SK-N-SH (cell line): ENCODE measurements around the gene MYLK. TPM values are rescaled to one million over a fixed set of nuclear protein-coding genes. Genes with fewer than 3 reads are reported as not detected.

ENCODE experiments used
- CTCF ChIA-PET: fragments of 300-600, 350-600 bp; formaldehyde crosslinking; extraction: SDS; loops from one replicate; lab custom pipeline; 2021; lab: Yijun Ruan, JAX
- POLR2A ChIA-PET: fragments of 350-600 bp; sonication (Branson Sonifier 250); formaldehyde crosslinking; extraction: SDS; loops from one replicate; lab custom pipeline; 2020; ENCODE audit warnings: antibody characterized with exemption, inconsistent platforms; lab: Yijun Ruan, JAX
- DNase-seq: peaks from one replicate; pipeline ENCODE4 v3.0.0; 2012
- H2AFZ ChIP-seq: fragments of 200-600 bp; sonication (generic); 2 replicates; pipeline ENCODE4 v1.8.1; 2016; ENCODE audit warnings: antibody characterized with exemption, mild to moderate bottlenecking, low read depth
- H3F3A ChIP-seq: fragments of 200-600 bp; sonication (generic); replicated peaks from 2 replicates; pipeline ENCODE3; 2016; ENCODE audit warnings: antibody characterized with exemption, mild to moderate bottlenecking; ENCODE audit not compliant: insufficient read depth
- H3K27ac ChIP-seq, 2 experiments: fragments of 200-500 bp in 1 of 2; fragments of 200-600 bp in 1 of 2; sonication (Bioruptor generic) in 1 of 2; sonication (generic), shearing (Covaris generic) in 1 of 2; 2 replicates each; pipeline versions ENCODE4 v1.5.1 to v1.6.1; 2014 to 2016; ENCODE audit warnings: low read depth in 2 of 2, inconsistent platforms in 1 of 2, low read length in 1 of 2, mild to moderate bottlenecking in 1 of 2, mixed read lengths in 1 of 2
- H3K27me3 ChIP-seq: fragments of 200-600 bp; sonication (generic), shearing (Covaris generic); 2 replicates; pipeline ENCODE4 v1.6.1; 2016; ENCODE audit warnings: mixed run types; ENCODE audit not compliant: insufficient read depth
- H3K36me3 ChIP-seq, 2 experiments: fragments of 200-500 bp in 1 of 2; fragments of 200-600 bp in 1 of 2; sonication (Bioruptor generic) in 1 of 2; sonication (generic) in 1 of 2; replicated peaks in 1 of 2; 2 replicates each; pipeline versions ENCODE3 to v1.5.1; 2014 to 2016; ENCODE audit warnings: low read length in 1 of 2, mild to moderate bottlenecking in 1 of 2; ENCODE audit not compliant: insufficient read depth in 2 of 2, control insufficient read depth in 1 of 2
- H3K4me1 ChIP-seq, 2 experiments: fragments of 200-500 bp in 1 of 2; fragments of 200-600 bp in 1 of 2; sonication (Bioruptor generic) in 1 of 2; sonication (generic), shearing (Covaris generic) in 1 of 2; 2 replicates each; pipeline versions ENCODE4 v1.5.1 to v1.6.1; 2014 to 2016; ENCODE audit warnings: low read depth in 1 of 2, low read length in 1 of 2, mixed run types in 1 of 2; ENCODE audit not compliant: insufficient read depth in 2 of 2, control insufficient read depth in 1 of 2
- H3K4me2 ChIP-seq: fragments of 200-600 bp; sonication (generic), shearing (Covaris generic); 2 replicates; pipeline ENCODE4 v1.6.1; 2017; ENCODE audit warnings: mixed run types
- H3K4me3 ChIP-seq, 2 experiments: fragments of 200-500 bp in 1 of 2; fragments of 200-600 bp in 1 of 2; sonication (Bioruptor generic) in 1 of 2; sonication (generic), shearing (Covaris generic) in 1 of 2; 2 replicates each; pipeline versions ENCODE4 v1.5.1 to v1.8.1; 2014 to 2016; ENCODE audit warnings: low read depth in 2 of 2, inconsistent platforms in 1 of 2, low read length in 1 of 2, mild to moderate bottlenecking in 1 of 2, mixed read lengths in 1 of 2, moderate library complexity in 1 of 2
- H3K79me2 ChIP-seq: fragments of 200-600 bp; sonication (generic); 2 replicates; pipeline ENCODE4 v1.8.1; 2017; ENCODE audit warnings: mild to moderate bottlenecking; ENCODE audit not compliant: insufficient read depth
- H3K9ac ChIP-seq: fragments of 200-600 bp; sonication (generic); 2 replicates; pipeline ENCODE4 v1.6.1; 2017; ENCODE audit warnings: mixed run types
- H3K9me2 ChIP-seq: fragments of 200-600 bp; sonication (generic); 2 replicates; pipeline ENCODE4 v1.6.1; 2017; ENCODE audit warnings: mixed run types
- H3K9me3 ChIP-seq: fragments of 200-600 bp; sonication (generic); 2 replicates; pipeline ENCODE4 v1.6.1; 2017; ENCODE audit warnings: mixed run types, mild to moderate bottlenecking, moderate library complexity
- H4K20me1 ChIP-seq: fragments of 200-600 bp; sonication (generic); 2 replicates; pipeline ENCODE4 v1.6.1; 2017; ENCODE audit warnings: mild to moderate bottlenecking, mixed run types; ENCODE audit not compliant: insufficient read depth
- CHD2 ChIP-seq: fragments of 150-350 bp; IDR thresholded peaks from 2 replicates; pipeline ENCODE4 v1.6.1; 2018; ENCODE audit warnings: low read length; ENCODE audit not compliant: partially characterized antibody
- GATA2 ChIP-seq: sonication (generic); formaldehyde crosslinking; IDR thresholded peaks from 2 replicates; pipeline ENCODE4 v1.5.0; 2020; ENCODE audit warnings: mild to moderate bottlenecking, missing genetic modification reagents
- RCOR1 ChIP-seq: fragments of 150-350 bp; IDR thresholded peaks from 2 replicates; pipeline ENCODE4 v1.6.1; 2017; ENCODE audit warnings: antibody characterized with exemption, low read length
- RFX5 ChIP-seq: IDR thresholded peaks from 2 replicates; pipeline ENCODE4 v1.6.1; 2012; ENCODE audit warnings: mild to moderate bottlenecking, improper control_type of control experiment, low read length
- TAF1 ChIP-seq: IDR thresholded peaks from 2 replicates; pipeline ENCODE4 v1.6.1; 2012; ENCODE audit warnings: low read depth, mild to moderate bottlenecking, low read length, moderate library complexity, borderline replicate concordance
- TEAD4 ChIP-seq: IDR thresholded peaks from 2 replicates; pipeline ENCODE4 v1.4.0; 2012; ENCODE audit warnings: mild to moderate bottlenecking, borderline replicate concordance; ENCODE audit not compliant: insufficient read depth
- WGBS: methylation state at CpG from one replicate; pipeline ENCODE4 v1.1.6; 2017; ENCODE audit warnings: low lambda C conversion rate; 5-methylcytosine and 5-hydroxymethylcytosine counted together
- polyA plus RNA-seq, 3 experiments: library from polyadenylated mRNA; depleted of rRNA; stranded (reverse); fragments of >200 nt; gene quantifications; 2 replicates each; pipeline ENCODE4 v1.2.3, GENCODE V29; 2012
- TF ChIP-seq, protein P1 (sequence below): fragments of 150-350 bp; IDR thresholded peaks from 2 replicates; pipeline ENCODE4 v1.6.1; 2016; ENCODE audit warnings: mild to moderate bottlenecking, low read depth, low read length
- TF ChIP-seq, protein P2 (sequence below): IDR thresholded peaks from 2 replicates; pipeline ENCODE4 v1.4.0; 2012; ENCODE audit warnings: low read depth, borderline replicate concordance

Gene MYLK
- polyA plus RNA-seq, 1 of the 3 experiments (the other 2 are of a cell fraction) = 272 TPM

DNA sequence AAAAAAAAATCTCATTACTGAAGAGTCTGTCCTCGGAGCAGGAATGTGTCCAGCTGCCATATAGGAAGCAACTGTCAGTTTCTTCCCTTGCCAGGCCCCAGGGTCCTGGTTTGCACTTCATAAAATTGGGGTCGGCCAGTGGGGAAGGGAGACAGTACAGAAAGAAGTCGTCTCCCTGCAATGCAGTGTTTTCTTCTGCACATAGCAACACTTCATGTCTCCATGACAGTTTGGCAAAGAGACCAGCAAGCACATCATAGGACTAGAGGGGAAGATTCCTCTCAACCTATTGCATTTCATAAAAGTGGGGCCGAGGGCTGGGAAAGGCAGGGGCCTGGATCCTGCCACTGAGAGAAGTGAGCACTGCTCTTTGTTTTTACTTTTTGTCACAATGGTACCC, 161.1 kb downstream of the MYLK start:
- CTCF ChIA-PET = interaction anchor here (0.9 to 4.1 kb wide), 49 partner anchors 10 to 874 kb away, joined by 3 to 119 read pairs (median 5); partner anchors contain the start of genes HACD2 and MYLK
- Histone ChIP-seq H3K4me3 (no peak overlapping the region), H3K9me3 (no peaks in the 10 kb centered on the region), H3K9ac (no peak overlapping the region), H3K27me3 (no peaks in the 10 kb centered on the region), H3K36me3 (peaks cover 36 to 40% of the 10 kb centered on the region in 2 experiments), H3K27ac (peak overlapping the region; percentile 44 to 64; a peak in 3 of 4 replicates), H3K4me1 (peaks cover 20 to 41% of the 10 kb centered on the region in 2 experiments; a peak in 3 of 4 replicates), H3K4me2 (no peak overlapping the region), H3F3A (peaks cover 34% of the 10 kb centered on the region), H2AFZ (no peak overlapping the region), H3K9me2 (no peaks in the 10 kb centered on the region), H3K79me2 (peaks cover 18% of the 10 kb centered on the region), H4K20me1 (no peaks in the 10 kb centered on the region)
- TF ChIP-seq GATA2 (CRISPR knock-in tag) = no peak
- TF ChIP-seq CHD2 = no peak
- no peak for TF ChIP-seq RFX5
- no peak for TF ChIP-seq RCOR1
- TF ChIP-seq, protein P1, sequence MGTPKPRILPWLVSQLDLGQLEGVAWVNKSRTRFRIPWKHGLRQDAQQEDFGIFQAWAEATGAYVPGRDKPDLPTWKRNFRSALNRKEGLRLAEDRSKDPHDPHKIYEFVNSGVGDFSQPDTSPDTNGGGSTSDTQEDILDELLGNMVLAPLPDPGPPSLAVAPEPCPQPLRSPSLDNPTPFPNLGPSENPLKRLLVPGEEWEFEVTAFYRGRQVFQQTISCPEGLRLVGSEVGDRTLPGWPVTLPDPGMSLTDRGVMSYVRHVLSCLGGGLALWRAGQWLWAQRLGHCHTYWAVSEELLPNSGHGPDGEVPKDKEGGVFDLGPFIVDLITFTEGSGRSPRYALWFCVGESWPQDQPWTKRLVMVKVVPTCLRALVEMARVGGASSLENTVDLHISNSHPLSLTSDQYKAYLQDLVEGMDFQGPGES = no peak
- no peak for TF ChIP-seq TAF1
- TF ChIP-seq, protein P2, sequence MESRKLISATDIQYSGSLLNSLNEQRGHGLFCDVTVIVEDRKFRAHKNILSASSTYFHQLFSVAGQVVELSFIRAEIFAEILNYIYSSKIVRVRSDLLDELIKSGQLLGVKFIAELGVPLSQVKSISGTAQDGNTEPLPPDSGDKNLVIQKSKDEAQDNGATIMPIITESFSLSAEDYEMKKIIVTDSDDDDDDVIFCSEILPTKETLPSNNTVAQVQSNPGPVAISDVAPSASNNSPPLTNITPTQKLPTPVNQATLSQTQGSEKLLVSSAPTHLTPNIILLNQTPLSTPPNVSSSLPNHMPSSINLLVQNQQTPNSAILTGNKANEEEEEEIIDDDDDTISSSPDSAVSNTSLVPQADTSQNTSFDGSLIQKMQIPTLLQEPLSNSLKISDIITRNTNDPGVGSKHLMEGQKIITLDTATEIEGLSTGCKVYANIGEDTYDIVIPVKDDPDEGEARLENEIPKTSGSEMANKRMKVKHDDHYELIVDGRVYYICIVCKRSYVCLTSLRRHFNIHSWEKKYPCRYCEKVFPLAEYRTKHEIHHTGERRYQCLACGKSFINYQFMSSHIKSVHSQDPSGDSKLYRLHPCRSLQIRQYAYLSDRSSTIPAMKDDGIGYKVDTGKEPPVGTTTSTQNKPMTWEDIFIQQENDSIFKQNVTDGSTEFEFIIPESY = no peak
- DNase-seq = no peak
- POLR2A ChIA-PET = interaction anchor here (0.6 kb wide), 1 partner anchor 85 kb away, joined by 4 read pairs; no protein-coding TSS in a partner anchor
- WGBS = 79% methylated on average over 4 of the region's 4 CpGs

GRCh38 chr3:123722456-123722855, 161.7 kb downstream of the MYLK start:
- peak overlapping the region in 1 of 2 experiments; percentile 64; a peak in 3 of 4 replicates for H3K27ac ChIP-seq
- H3F3A ChIP-seq = peaks cover 40% of the 10 kb centered on the region
- no peak for DNase-seq
- no peak overlapping the region for H3K4me2 ChIP-seq
- no peaks in the 10 kb centered on the region for H3K9me2 ChIP-seq
- no peaks in the 10 kb centered on the region for H3K27me3 ChIP-seq
- peaks cover 18% of the 10 kb centered on the region for H3K79me2 ChIP-seq
- H3K4me3 ChIP-seq = no peak overlapping the region
- H2AFZ ChIP-seq = no peak overlapping the region
- H3K9ac ChIP-seq = no peak overlapping the region
- no peak for TF ChIP-seq TEAD4
- TF ChIP-seq, all 33 proteins: peak for 0
- ChIA-PET POLR2A (no interaction called here), CTCF (interaction anchor here (1.0 to 4.1 kb wide), 21 partner anchors 9 to 137 kb away, joined by 3 to 119 read pairs (median 8); partner anchors contain the start of gene HACD2)
- Histone ChIP-seq H3K4me1 (peaks cover 24 to 41% of the 10 kb centered on the region in 2 experiments; a peak in 3 of 4 replicates), H3K36me3 (peaks cover 38 to 40% of the 10 kb centered on the region in 2 experiments), H4K20me1 (no peaks in the 10 kb centered on the region), H3K9me3 (no peaks in the 10 kb centered on the region)
- 63% methylated on average over 5 of the region's 5 CpGs for WGBS
